ENCODE measurements around the gene KCNQ1OT1. TPM values are rescaled to one million over a fixed set of nuclear protein-coding genes. Genes with fewer than 3 reads are reported as not detected.

Gene KCNQ1OT1
- total RNA-seq (2014; rRNA removed; shearing (Covaris generic)): 2.0 and 2.3 TPM in 2 replicates

GRCh38 chr11:2699531-2700414 is at the start of gene KCNQ1OT1:
Gene KCNQ1OT1, minus strand, starts transcription at chr11:2699994.

Small RNA genes lying within 50 kb of the gene (small RNA-seq; reads per million reads assigned to genes)
- gene RF01947 (not detected), gene RF01948 (not detected), gene RF01950 (not detected)

Other genes with a start within 250 kb of the KCNQ1OT1 start
- gene CDKN1C, start 185.8 kb upstream of the KCNQ1OT1 start, total RNA-seq (2014; rRNA removed; shearing (Covaris generic)): 22.2 and 24.0 TPM in 2 replicates
- gene PHLDA2, start 229.4 kb upstream of the KCNQ1OT1 start, total RNA-seq (2014; rRNA removed; shearing (Covaris generic)): 37.1 and 48.4 TPM in 2 replicates